Mammary microvascular endothelial cell (primary cell): ENCODE measurements around the gene EIF2B5. TPM values are rescaled to one million over a fixed set of nuclear protein-coding genes. Genes with fewer than 3 reads are reported as not detected.

Experiments
- total RNA-seq: library from RNA; depleted of rRNA; stranded (reverse); fragments of >200 nt; gene quantifications from 2 replicates; pipeline ENCODE4 v1.2.3, GENCODE V29; 2015

The EIF2B5 gene
- total RNA-seq: 35.0 and 38.8 TPM in 2 replicates

GRCh38 chr3:184135149-184135910, at the start of gene EIF2B5:
EIF2B5 (plus strand) TSS chr3:184135358; CDS start chr3:184135386, 28 bp downstream.

GRCh38 chr3:184096811-184097383, 38.3 kb upstream of the EIF2B5 start, which contains the start of gene HTR3E:
HTR3E (plus strand) TSS chr3:184097064; CDS start chr3:184097530, 466 bp downstream.

GRCh38 chr3:184154885-184155643, 19.9 kb downstream of the EIF2B5 start, which contains the start of gene DVL3:
DVL3 (plus strand) TSS chr3:184155377; CDS start chr3:184155636, 259 bp downstream.

GRCh38 chr3:184174646-184175492, 39.7 kb downstream of the EIF2B5 start, which contains the start of gene AP2M1:
AP2M1 (plus strand) TSS chr3:184174855; CDS start chr3:184176994, 2,139 bp downstream.

GRCh38 chr3:184186184-184186901, 51.2 kb downstream of the EIF2B5 start, which contains the start of gene ABCF3:
ABCF3 (plus strand) TSS chr3:184186199; CDS start chr3:184186208, 9 bp downstream.

Other genes starting within 250 kb of the EIF2B5 start
- gene ABCC5, start 117.5 kb upstream of the EIF2B5 start, total RNA-seq: 4.2 and 5.4 TPM in 2 replicates
- not detected in 2 replicates for gene HTR3D, start 103.6 kb upstream of the EIF2B5 start, total RNA-seq
- not detected in 2 replicates for gene HTR3C, start 82.3 kb upstream of the EIF2B5 start, total RNA-seq
- not detected in 2 replicates for gene HTR3E, start 38.3 kb upstream of the EIF2B5 start, total RNA-seq
- 17.8 and 24.8 TPM in 2 replicates for gene DVL3, start 20.0 kb downstream of the EIF2B5 start, total RNA-seq
- gene AP2M1, start 39.5 kb downstream of the EIF2B5 start, total RNA-seq: 414 and 432 TPM in 2 replicates
- 33.1 and 34.8 TPM in 2 replicates for gene ABCF3, start 50.8 kb downstream of the EIF2B5 start, total RNA-seq
- not detected in 2 replicates for gene VWA5B2, start 94.2 kb downstream of the EIF2B5 start, total RNA-seq
- 64.2 and 67.1 TPM in 2 replicates for gene ALG3, start 113.6 kb downstream of the EIF2B5 start, total RNA-seq
- gene EEF1AKMT4, start 114.3 kb downstream of the EIF2B5 start, total RNA-seq: 3.4 and 4.3 TPM in 2 replicates
- gene CAMK2N2, start 126.2 kb downstream of the EIF2B5 start, total RNA-seq: not detected in 2 replicates
- gene ECE2, start 140.7 kb downstream of the EIF2B5 start, total RNA-seq: not detected in 2 replicates
- gene PSMD2, start 163.9 kb downstream of the EIF2B5 start, total RNA-seq: 770 and 1,106 TPM in 2 replicates
- 517 and 527 TPM in 2 replicates for gene EIF4G1, start 179.2 kb downstream of the EIF2B5 start, total RNA-seq
- gene FAM131A, start 202.2 kb downstream of the EIF2B5 start, total RNA-seq: 34.4 and 48.5 TPM in 2 replicates
- 0.93 and 2.1 TPM in 2 replicates for gene CLCN2, start 226.2 kb downstream of the EIF2B5 start, total RNA-seq
- 86.7 and 105 TPM in 2 replicates for gene POLR2H, start 226.4 kb downstream of the EIF2B5 start, total RNA-seq
- gene THPO, start 242.8 kb downstream of the EIF2B5 start, total RNA-seq: not detected in 2 replicates
- gene CHRD, start 244.7 kb downstream of the EIF2B5 start, total RNA-seq: 0.07 and 1.7 TPM in 2 replicates